NT2/D1 (cell line): Measurements from ENCODE around the gene TSPAN31.
"Not testable (repeated sequence)": the region's sequence is repeated elsewhere in the genome, so short reads cannot be mapped to it uniquely, and the experiment has no call there.

ENCODE experiments used
- DNase-seq: peaks from one replicate; pipeline ENCODE4 v3.0.0-alpha.2; 2011; ENCODE audit warnings: low read depth, low spot score
- H3K27me3 ChIP-seq: 2 replicates; pipeline ENCODE4 v1.6.0; 2011; ENCODE audit warnings: mild to moderate bottlenecking; ENCODE audit not compliant: insufficient read length, insufficient read depth
- H3K36me3 ChIP-seq: 2 replicates; pipeline ENCODE4 v1.6.1; 2011; ENCODE audit warnings: mild to moderate bottlenecking, low read length, mixed read lengths; ENCODE audit not compliant: insufficient read depth, insufficient read length
- H3K4me1 ChIP-seq: 2 replicates; pipeline ENCODE4 v1.5.1; 2011; ENCODE audit not compliant: insufficient read depth, insufficient read length
- H3K4me3 ChIP-seq: 2 replicates; pipeline ENCODE4 v1.5.1; 2011; ENCODE audit warnings: low read depth; ENCODE audit not compliant: insufficient read length
- H3K9ac ChIP-seq: 2 replicates; pipeline ENCODE4 v1.6.0; 2011; ENCODE audit warnings: low read depth; ENCODE audit not compliant: insufficient read length
- H3K9me3 ChIP-seq: 2 replicates; pipeline ENCODE4 v1.5.1; 2011; ENCODE audit warnings: mild to moderate bottlenecking, low read length; ENCODE audit not compliant: insufficient read depth
- SUZ12 ChIP-seq: IDR thresholded peaks from 2 replicates; pipeline ENCODE4 v1.6.1; 2011; ENCODE audit not compliant: insufficient read length, insufficient read depth; ENCODE audit errors: extremely low read depth
- YY1 ChIP-seq: IDR thresholded peaks from 2 replicates; pipeline ENCODE4 v1.6.1; 2011; ENCODE audit not compliant: insufficient read length, insufficient read depth
- ZNF274 ChIP-seq: IDR thresholded peaks from 2 replicates; pipeline ENCODE4 v1.6.1; 2011; ENCODE audit warnings: mild to moderate bottlenecking, low read depth, low read length

The TSPAN31 gene

GRCh38 chr12:57767305-57767698 is 22.5 kb downstream of the TSPAN31 start:
- DNase-seq = no peak
- H3K4me1 ChIP-seq = peaks cover 15% of the 10 kb centered on the region
- no peak for TF ChIP-seq ZNF274
- TF ChIP-seq YY1 = no peak
- TF ChIP-seq SUZ12 = no peak
- H3K27me3 ChIP-seq = peaks cover 39% of the 10 kb centered on the region
- H3K36me3 ChIP-seq = peaks cover 45% of the 10 kb centered on the region
- H3K4me3 ChIP-seq = peak overlapping the region; percentile 16
- no peaks in the 10 kb centered on the region; the same call in 1 of the 2 replicates for H3K9me3 ChIP-seq
- peak overlapping the region; percentile 57 for H3K9ac ChIP-seq

GRCh38 chr12:57767876-57768275 is 23.0 kb downstream of the TSPAN31 start:
- H3K4me1 ChIP-seq = peaks cover 15% of the 10 kb centered on the region
- H3K27me3 ChIP-seq = peaks cover 39% of the 10 kb centered on the region
- H3K4me3 ChIP-seq = no peak overlapping the region
- no peak overlapping the region for H3K9ac ChIP-seq
- no peak for TF ChIP-seq SUZ12
- TF ChIP-seq YY1 = no peak
- TF ChIP-seq ZNF274 = no peak
- peaks cover 39% of the 10 kb centered on the region for H3K36me3 ChIP-seq
- H3K9me3 ChIP-seq = no peaks in the 10 kb centered on the region; the same call in 1 of the 2 replicates
- DNase-seq = no peak

- Histone ChIP-seq H3K9ac (no peak overlapping the region), H3K4me1 (peaks cover 15% of the 10 kb centered on the region)
Observed at GRCh38 chr12:57769594-57769993, 24.8 kb downstream of the TSPAN31 start.

GRCh38 chr12:57770734-57771133 is 25.9 kb downstream of the TSPAN31 start:
- TF ChIP-seq SUZ12 (no peak), YY1 (no peak), ZNF274 (no peak)
- H3K36me3 ChIP-seq = peaks cover 42% of the 10 kb centered on the region
- H3K4me1 ChIP-seq = peaks cover 10% of the 10 kb centered on the region
- H3K9ac ChIP-seq = peak overlapping the region; percentile 29
- DNase-seq = no peak
- no peaks in the 10 kb centered on the region for H3K9me3 ChIP-seq
- peaks cover 12% of the 10 kb centered on the region for H3K27me3 ChIP-seq
- no peak overlapping the region for H3K4me3 ChIP-seq

More at GRCh38 chr12:57769594-57769993, 24.8 kb downstream of the TSPAN31 start:
- no peaks in the 10 kb centered on the region for H3K9me3 ChIP-seq
- no peak for TF ChIP-seq ZNF274
- TF ChIP-seq YY1 = no peak
- TF ChIP-seq SUZ12 = no peak
- H3K4me3 ChIP-seq = no peak overlapping the region
- peaks cover 23% of the 10 kb centered on the region for H3K27me3 ChIP-seq
- H3K36me3 ChIP-seq = peaks cover 38% of the 10 kb centered on the region
- DNase-seq = no peak

GRCh38 chr12:57771236-57771872 is 26.5 kb downstream of the TSPAN31 start:
- H3K4me1 ChIP-seq = peaks cover 5% of the 10 kb centered on the region
- H3K27me3 ChIP-seq = peaks cover 6% of the 10 kb centered on the region
- TF ChIP-seq YY1 = no peak
- no peak for TF ChIP-seq ZNF274
- no peak for TF ChIP-seq SUZ12
- peak; percentile 92 for DNase-seq
- no peaks in the 10 kb centered on the region for H3K9me3 ChIP-seq
- H3K36me3 ChIP-seq = peaks cover 42% of the 10 kb centered on the region
- H3K4me3 ChIP-seq = peak overlapping the region; percentile 94
- peak overlapping the region; percentile 95 for H3K9ac ChIP-seq

- Histone ChIP-seq H3K27me3 (no peaks in the 10 kb centered on the region), H3K9me3 (no peaks in the 10 kb centered on the region), H3K4me1 (peaks cover under 1% of the 10 kb centered on the region), H3K9ac (peak within 1 kb of the TSS; percentile 95), H3K4me3 (peak within 1 kb of the TSS; percentile 94), H3K36me3 (peaks cover 44% of the 10 kb centered on the region)
- TF ChIP-seq ZNF274 = no peak
- no peak for TF ChIP-seq SUZ12
- peak; percentile 68 for TF ChIP-seq YY1
- DNase-seq = peak; percentile 97
Observed at GRCh38 chr12:57771873-57772428, 27.1 kb downstream of the TSPAN31 start, which contains the start of gene METTL1. Gene METTL1 (minus strand): TSS chr12:57772105. CDS start chr12:57772083, 22 bp downstream.

GRCh38 chr12:57772429-57773322 is 27.8 kb downstream of the TSPAN31 start, which contains the start of gene EEF1AKMT3:
Gene EEF1AKMT3 (plus strand): TSS chr12:57772614. CDS start chr12:57772725, 111 bp downstream.
- Histone ChIP-seq H3K4me3 (peak within 1 kb of the TSS; percentile 94), H3K36me3 (peaks cover 40% of the 10 kb centered on the region), H3K27me3 (no peaks in the 10 kb centered on the region), H3K9ac (peak within 1 kb of the TSS; percentile 95), H3K4me1 (no peaks in the 10 kb centered on the region), H3K9me3 (no peaks in the 10 kb centered on the region)
- TF ChIP-seq ZNF274 (no peak), SUZ12 (no peak), YY1 (no peak)
- DNase-seq = no peak

GRCh38 chr12:57774634-57775033 is 29.8 kb downstream of the TSPAN31 start:
- DNase-seq, H3K4me1 ChIP-seq: not testable (repeated sequence)
- H3K36me3 ChIP-seq = peaks cover 20% of the 10 kb centered on the region

More at GRCh38 chr12:57774634-57775033, 29.8 kb downstream of the TSPAN31 start:
- not testable (repeated sequence) for H3K9me3 ChIP-seq, H3K4me3 ChIP-seq, H3K27me3 ChIP-seq, H3K9ac ChIP-seq
